Measurements from ENCODE around the gene XPR1. TPM values are rescaled to one million over a fixed set of nuclear protein-coding genes. Genes with fewer than 3 reads are reported as not detected.

The XPR1 gene
- total RNA-seq, 1 experiment from 2014 or later: 30.7 TPM

GRCh38 chr1:180670681-180671080 lies 38.9 kb downstream of the XPR1 start:
- Histone ChIP-seq H3K4me3 (ENCODE audit: low read depth, low read length, poor library complexity, severe bottlenecking) (no peak overlapping the region), H3K27me3 (replicated peaks; ENCODE audit: insufficient read depth, low read depth, low read length, poor library complexity) (no peaks in the 10 kb centered on the region), H3K4me1 (ENCODE audit: insufficient read depth, low read length, poor library complexity, severe bottlenecking) (no peaks in the 10 kb centered on the region), H3K36me3 (ENCODE audit: insufficient read depth, low read length, poor library complexity, severe bottlenecking) (no peaks in the 10 kb centered on the region), H3K27ac (ENCODE audit: low read depth, low read length, poor library complexity, severe bottlenecking) (no peak overlapping the region), H3K9me3 (ENCODE audit: low read depth, low read length, poor library complexity, severe bottlenecking) (peaks cover 10% of the 10 kb centered on the region)
- intact Hi-C loops (cut with micrococcal nuclease; ENCODE audit: unreplicated experiment): no loop called here
- TF ChIP-seq EZH2 (IDR thresholded peaks at IDR 0.05; ENCODE audit: borderline replicate concordance, low read depth, low read length, poor library complexity, severe bottlenecking) (no peak), CTCF (conservative IDR thresholded peaks at IDR 0.05; ENCODE audit: low read depth, low read length) (no peak)
- no TSS peak for BruUV-seq (replicated peaks)
- ChIA-PET CTCF (no interaction called here), POLR2A (ENCODE audit: low non-redundant PET) (no interaction called here)
- no peak for DNase-seq (ENCODE audit: low spot score)

GRCh38 chr1:180672105-180672504 lies 40.3 kb downstream of the XPR1 start:
- Histone ChIP-seq H3K4me3 (ENCODE audit: low read depth, low read length, poor library complexity, severe bottlenecking) (no peak overlapping the region), H3K9me3 (ENCODE audit: low read depth, low read length, poor library complexity, severe bottlenecking) (peaks cover 10% of the 10 kb centered on the region), H3K27ac (ENCODE audit: low read depth, low read length, poor library complexity, severe bottlenecking) (no peak overlapping the region), H3K36me3 (ENCODE audit: insufficient read depth, low read length, poor library complexity, severe bottlenecking) (no peaks in the 10 kb centered on the region), H3K4me1 (ENCODE audit: insufficient read depth, low read length, poor library complexity, severe bottlenecking) (peaks cover 5% of the 10 kb centered on the region), H3K27me3 (replicated peaks; ENCODE audit: insufficient read depth, low read depth, low read length, poor library complexity) (no peaks in the 10 kb centered on the region)
- ChIA-PET POLR2A (ENCODE audit: low non-redundant PET) (no interaction called here), CTCF (no interaction called here)
- intact Hi-C loops (cut with micrococcal nuclease; ENCODE audit: unreplicated experiment): no loop called here
- DNase-seq (ENCODE audit: low spot score): no peak
- TF ChIP-seq CTCF (conservative IDR thresholded peaks at IDR 0.05; ENCODE audit: low read depth, low read length): no peak
- TF ChIP-seq EZH2 (IDR thresholded peaks at IDR 0.05; ENCODE audit: borderline replicate concordance, low read depth, low read length, poor library complexity, severe bottlenecking): no peak
- BruUV-seq (replicated peaks): no TSS peak

- Histone ChIP-seq H3K27ac (ENCODE audit: low read depth, low read length, poor library complexity, severe bottlenecking) (no peak overlapping the region), H3K36me3 (ENCODE audit: insufficient read depth, low read length, poor library complexity, severe bottlenecking) (no peaks in the 10 kb centered on the region), H3K4me1 (ENCODE audit: insufficient read depth, low read length, poor library complexity, severe bottlenecking) (peaks cover 5% of the 10 kb centered on the region), H3K4me3 (ENCODE audit: low read depth, low read length, poor library complexity, severe bottlenecking) (no peak overlapping the region), H3K27me3 (replicated peaks; ENCODE audit: insufficient read depth, low read depth, low read length, poor library complexity) (no peaks in the 10 kb centered on the region), H3K9me3 (ENCODE audit: low read depth, low read length, poor library complexity, severe bottlenecking) (peaks cover 10% of the 10 kb centered on the region)
- intact Hi-C loops (cut with micrococcal nuclease; ENCODE audit: unreplicated experiment): no loop called here
- DNase-seq (ENCODE audit: low spot score): no peak
- CTCF ChIA-PET: no interaction called here
- BruUV-seq (replicated peaks): no TSS peak
- TF ChIP-seq CTCF (conservative IDR thresholded peaks at IDR 0.05; ENCODE audit: low read depth, low read length): no peak
- no peak for TF ChIP-seq EZH2 (IDR thresholded peaks at IDR 0.05; ENCODE audit: borderline replicate concordance, low read depth, low read length, poor library complexity, severe bottlenecking)
- POLR2A ChIA-PET (ENCODE audit: low non-redundant PET): no interaction called here
Observed at GRCh38 chr1:180672505-180672904, 40.7 kb downstream of the XPR1 start.
